ENCODE data around the gene AHI1.
"Not testable (repeated sequence)": the region's sequence is repeated elsewhere in the genome, so short reads cannot be mapped to it uniquely, and the experiment has no call there.

Gene AHI1

DNA sequence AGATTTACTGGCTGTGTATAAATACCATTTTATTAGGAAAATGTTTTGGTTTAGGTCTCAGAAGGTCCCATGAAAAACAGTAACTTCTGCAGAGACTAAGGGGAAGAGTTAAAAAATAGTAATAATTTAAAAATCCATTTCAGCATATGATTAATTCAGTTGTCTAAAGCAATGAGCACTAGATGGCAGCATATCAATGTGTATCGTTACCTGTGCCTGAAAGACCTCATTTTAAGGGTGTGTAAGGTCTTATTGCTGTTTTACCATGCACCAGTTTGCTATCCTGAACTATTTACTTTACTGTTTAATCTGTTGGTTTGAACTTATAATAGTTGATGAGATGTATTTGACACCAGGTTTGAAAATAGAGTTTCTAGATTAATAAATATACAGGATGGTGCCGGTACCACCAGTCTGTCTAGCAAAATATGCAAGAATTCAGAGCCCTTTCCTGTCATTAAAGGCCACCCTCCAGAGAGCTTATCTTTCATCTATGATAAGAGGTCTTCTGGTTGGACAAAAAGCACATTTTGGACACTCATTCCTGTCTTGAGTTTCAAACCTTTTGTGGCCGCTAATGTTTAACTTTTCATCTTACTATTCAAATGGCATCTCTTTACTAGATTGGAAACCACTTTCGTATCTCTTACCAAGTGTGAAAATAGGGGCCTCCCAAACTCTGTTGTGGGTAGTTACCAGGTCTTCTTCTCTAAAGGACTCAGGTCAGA, 8.9 kb upstream of the AHI1 start:
- DNase-seq: peak in 1 of 51 donors; percentile 4

- no peak for DNase-seq
Observed at GRCh38 chr6:135505648-135506047, 8.1 kb upstream of the AHI1 start.

DNA sequence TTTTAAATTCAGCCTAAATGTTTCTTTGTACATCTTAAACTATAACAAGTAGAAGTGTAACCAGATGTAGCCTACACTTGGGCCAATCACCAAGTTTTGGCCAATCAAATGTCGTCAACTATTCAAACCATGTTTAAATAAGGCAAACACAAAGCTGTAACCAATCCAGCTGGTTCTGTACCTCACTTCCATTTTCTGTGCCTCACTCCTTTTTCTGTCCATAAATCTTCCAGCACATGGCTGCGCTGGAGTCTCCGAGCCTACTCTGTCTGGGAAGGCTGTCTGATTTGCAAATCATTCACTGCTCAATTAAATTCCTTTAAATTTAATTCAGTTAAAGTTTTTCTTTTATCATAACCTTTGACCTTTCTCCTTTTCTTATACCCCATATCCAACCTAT, 7.7 kb upstream of the AHI1 start:
- no peak for DNase-seq

GRCh38 chr6:135504734-135505133, 7.2 kb upstream of the AHI1 start:
- DNase-seq: no peak

DNA sequence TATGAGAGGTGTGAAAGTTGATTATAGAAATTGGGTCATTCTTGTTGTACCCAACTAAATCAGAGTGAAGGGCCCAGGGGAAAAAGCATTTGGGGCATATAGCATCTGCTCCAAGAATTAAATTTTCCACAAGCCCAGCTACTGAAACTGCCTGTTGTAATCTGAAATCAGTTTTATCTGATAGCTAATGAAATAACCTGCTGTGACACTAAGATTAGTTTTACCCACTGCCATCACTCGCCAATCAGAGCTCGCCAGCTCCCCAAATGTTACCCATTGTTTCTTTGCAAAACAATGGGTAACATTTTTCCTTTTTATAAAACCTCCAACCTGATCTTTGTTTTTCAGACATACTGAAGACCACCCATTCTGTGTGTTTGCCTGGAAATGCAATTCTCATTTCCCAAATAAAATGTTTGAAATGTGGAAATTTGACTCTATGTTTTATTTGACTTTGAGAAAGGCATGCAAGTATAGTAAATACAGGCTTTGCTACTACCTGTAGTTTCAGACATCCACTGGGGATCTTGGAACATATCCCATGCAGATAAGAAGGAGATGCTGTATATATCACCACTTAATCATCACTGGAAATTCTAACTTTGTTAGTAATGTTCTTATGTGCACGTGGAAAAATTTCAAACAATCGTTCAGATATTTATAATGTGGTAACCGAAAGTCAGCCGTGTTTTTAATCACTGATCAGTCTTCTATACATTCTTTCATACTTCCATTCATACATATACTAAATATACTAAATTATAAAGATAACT, 6.3 kb upstream of the AHI1 start:
- no peak for DNase-seq

GRCh38 chr6:135499441-135500340, 2.2 kb upstream of the AHI1 start:
- DNase-seq: no peak

DNA sequence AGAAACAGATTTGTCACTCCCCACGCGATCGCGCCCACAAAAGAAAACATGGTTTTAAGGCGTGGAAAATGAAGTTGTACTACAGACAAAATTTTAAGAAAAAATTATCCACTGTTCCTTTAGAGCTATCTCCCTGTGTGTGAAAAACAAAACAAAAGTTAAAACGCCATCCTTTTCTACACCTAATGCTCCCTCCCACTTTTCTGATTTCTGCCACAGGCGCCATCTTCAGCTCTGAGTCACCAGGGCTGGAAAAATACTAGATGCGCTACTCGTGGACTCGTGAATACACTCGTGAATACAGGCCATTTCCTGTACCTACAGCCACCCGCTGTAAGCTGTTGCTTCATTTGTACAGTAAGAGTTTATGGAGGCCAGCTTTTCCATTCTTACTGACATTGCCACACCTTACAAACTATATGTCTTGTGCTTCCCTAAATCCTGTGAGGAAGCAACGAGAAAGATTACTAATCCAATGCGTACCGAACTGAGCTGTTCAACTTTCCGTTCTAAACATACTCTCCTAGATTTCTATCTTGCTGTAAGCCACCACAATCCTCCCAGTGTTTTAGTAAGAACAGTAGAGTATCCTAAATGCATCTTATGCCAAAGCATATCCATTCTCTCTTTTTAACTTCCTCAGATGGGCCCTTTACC, 773 bp upstream of the AHI1 start:
- DNase-seq: peak in 44 of 51 donors; percentile 3 to 86 (median 34)

GRCh38 chr6:135496800-135497411, 634 bp downstream of the AHI1 start:
- DNase-seq: no peak

GRCh38 chr6:135493218-135493961, 4.2 kb downstream of the AHI1 start:
- DNase-seq: no peak

DNA sequence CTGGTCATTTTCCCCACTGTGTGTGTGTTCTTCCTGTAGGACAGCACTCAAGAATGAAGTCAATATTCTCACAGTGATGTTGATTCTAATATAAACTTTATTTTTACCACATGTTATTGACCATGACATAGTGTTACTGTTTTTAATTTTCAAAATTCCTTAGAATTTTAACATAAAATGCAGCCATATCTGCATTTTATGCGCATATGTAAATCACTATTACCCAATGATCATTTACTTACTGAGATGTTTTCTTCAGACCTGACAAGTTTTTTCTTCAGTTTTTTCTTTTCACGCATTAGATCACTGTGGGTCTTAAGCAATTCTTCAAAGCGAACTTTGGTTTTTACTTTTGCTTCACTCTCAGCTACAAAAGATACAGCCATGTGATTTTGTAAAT, 7.2 kb downstream of the AHI1 start:
- DNase-seq: no peak

- DNase-seq: no peak
Observed at GRCh38 chr6:135488023-135488422, 9.5 kb downstream of the AHI1 start.

DNA sequence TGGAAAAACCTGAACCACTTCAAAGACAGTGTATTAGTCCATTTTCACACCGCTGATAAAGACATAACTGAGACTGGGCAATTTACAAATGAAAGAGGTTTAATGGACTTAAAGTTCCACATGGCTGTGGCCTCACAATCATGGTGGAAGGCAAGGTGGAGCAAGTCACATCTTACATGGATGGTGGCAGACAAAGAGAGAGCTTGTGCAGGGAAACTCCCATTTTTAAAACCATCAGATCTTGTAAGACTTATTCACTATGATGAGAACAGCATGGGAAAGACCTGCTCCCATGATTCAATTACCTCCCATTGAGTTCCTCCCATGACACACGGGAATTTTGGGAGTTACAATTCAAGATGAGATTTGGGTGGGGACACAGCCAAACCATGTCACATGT, 13.6 kb downstream of the AHI1 start:
- DNase-seq: not testable (repeated sequence)

GRCh38 chr6:135481783-135482369, 15.7 kb downstream of the AHI1 start:
- DNase-seq: no peak

DNA sequence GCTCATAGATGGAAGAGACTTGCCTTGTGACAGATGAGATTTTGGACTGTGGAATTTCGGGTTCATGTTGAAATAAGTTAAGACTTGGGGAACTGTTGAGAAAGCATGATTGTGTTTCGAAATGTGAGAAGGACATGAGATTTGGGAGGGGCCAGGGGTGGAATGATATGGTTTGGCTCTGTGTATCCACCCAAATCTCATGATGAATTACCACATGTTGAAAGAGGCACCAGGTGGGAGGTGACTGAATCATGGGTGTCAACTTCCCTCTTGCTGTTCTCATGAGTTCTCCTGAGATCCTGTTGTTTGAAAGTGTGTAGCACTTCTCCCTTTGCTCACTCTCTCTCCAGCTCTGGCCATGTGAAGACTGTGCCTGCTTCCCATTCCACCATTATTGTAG, 17.9 kb downstream of the AHI1 start:
- no peak for DNase-seq

DNA sequence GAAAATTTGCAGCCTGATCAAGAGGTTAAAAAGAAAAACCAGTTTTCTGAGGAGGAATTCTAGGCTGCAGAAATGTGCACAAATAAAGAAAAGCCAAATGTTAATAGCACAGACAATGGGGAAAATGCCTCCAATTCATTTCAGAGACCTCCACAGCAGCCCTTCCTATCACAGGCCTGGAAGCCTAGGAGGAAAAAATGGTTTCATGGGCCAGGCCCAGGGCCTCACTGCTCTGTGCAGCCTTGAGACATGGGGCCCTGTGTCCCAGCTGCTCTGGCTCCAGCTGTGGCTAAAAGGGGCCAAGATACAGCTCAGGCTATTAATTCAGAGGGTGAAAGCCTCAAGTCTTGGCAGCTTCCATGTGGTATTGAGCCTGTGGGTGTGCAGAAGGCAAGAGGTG, 18.9 kb downstream of the AHI1 start:
- no peak for DNase-seq

GRCh38 chr6:135475292-135475886, 22.2 kb downstream of the AHI1 start:
- no peak for DNase-seq

- no peak for DNase-seq
Observed at GRCh38 chr6:135474362-135474761, 23.2 kb downstream of the AHI1 start.

DNA sequence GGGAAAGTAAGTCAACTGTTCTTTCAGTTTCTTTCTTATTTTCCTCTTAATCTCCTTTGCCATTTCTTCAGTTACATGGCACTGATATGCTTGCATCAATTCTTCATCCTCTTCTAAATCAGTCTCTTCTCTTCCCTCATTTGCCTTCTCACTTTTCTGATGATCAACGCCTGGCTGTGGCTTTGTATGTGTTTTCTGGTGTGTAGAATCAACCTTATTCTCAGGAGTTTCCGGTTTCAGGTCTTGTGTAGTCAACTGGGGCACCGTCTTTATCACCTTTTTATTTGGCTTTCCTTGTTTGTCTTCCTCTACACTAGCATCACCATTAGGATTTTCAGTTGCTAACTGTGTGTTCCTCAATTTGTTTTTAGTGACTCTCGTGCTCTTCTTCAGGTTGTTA, 31.6 kb downstream of the AHI1 start:
- no peak for DNase-seq

DNA sequence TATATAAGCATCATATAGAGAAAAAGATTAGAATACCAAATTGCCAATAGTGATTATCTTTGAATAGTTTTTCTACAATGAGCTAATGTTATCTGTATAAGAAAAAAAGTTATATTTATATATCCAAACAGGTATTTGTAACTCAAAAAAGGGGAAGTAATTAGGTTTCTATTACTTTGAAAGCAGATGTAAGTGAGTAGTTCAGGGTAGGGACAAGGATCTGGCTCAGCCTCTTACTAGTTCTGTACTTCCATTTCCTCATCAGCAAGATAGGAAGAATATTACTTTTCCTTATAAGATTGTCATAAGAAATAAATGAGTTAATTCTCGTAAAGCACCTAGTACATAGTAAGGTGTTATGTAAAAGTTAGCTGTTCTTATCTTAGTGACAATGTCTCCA, 32.2 kb downstream of the AHI1 start:
- DNase-seq: no peak

DNA sequence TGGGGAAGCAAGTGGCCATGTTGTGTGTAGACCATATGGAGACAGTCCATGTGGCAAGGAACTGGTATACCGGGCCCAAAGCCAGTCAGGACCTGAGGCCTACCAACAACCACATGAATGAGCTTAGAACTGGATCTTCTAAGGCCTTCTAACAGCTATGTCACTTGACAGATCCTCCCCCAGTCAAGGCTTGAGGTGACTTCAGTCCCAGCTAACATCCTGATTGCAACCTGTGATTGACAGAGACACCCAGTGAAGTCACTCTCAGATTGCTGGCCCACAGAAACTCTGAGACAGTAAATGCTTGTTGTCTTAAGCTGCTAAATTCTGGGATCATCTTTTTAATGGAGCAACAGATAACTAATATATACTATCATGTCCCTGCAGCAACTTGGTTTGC, 32.9 kb downstream of the AHI1 start:
- DNase-seq: no peak
